RCC 7860 (cell line): ENCODE data around the gene DNASE2B.

Experiments
- DNase-seq: peaks from one replicate; pipeline ENCODE4 v3.0.0-alpha.2; 2015; ENCODE audit warnings: low spot score
- FAIRE-seq: peaks from 2 replicates; lab custom pipeline; 2012; peaks lifted over from hg19 to GRCh38; lab: Jason Lieb, UNC

DNASE2B gene

GRCh38 chr1:84398175-84399155 lies at the start of gene DNASE2B:
Gene DNASE2B (plus strand): TSS chr1:84398484. CDS start chr1:84398565, 81 bp downstream.
- FAIRE-seq (no peak), DNase-seq (no peak)

GRCh38 chr1:84348759-84349158 lies 49.5 kb upstream of the DNASE2B start:
- no peak for FAIRE-seq

GRCh38 chr1:84350104-84350503 lies 48.2 kb upstream of the DNASE2B start:
- FAIRE-seq, result no peak
- DNase-seq, result no peak

More at GRCh38 chr1:84348759-84349158, 49.5 kb upstream of the DNASE2B start:
- no peak for DNase-seq

GRCh38 chr1:84350550-84350949 lies 47.7 kb upstream of the DNASE2B start:
- no peak for DNase-seq
- no peak for FAIRE-seq

GRCh38 chr1:84352298-84353106 lies 45.8 kb upstream of the DNASE2B start:
- FAIRE-seq (no peak), DNase-seq (no peak)

- FAIRE-seq (no peak), DNase-seq (no peak)
Measured at GRCh38 chr1:84353695-84354094, 44.6 kb upstream of the DNASE2B start.

GRCh38 chr1:84355556-84355955 lies 42.7 kb upstream of the DNASE2B start:
- no peak for FAIRE-seq

GRCh38 chr1:84356881-84357280 lies 41.4 kb upstream of the DNASE2B start:
- DNase-seq (no peak), FAIRE-seq (no peak)

More at GRCh38 chr1:84355556-84355955, 42.7 kb upstream of the DNASE2B start:
- DNase-seq, result no peak

- DNase-seq (no peak), FAIRE-seq (no peak)
Measured at GRCh38 chr1:84358695-84359094, 39.6 kb upstream of the DNASE2B start.

GRCh38 chr1:84360316-84360715 lies 38.0 kb upstream of the DNASE2B start:
- DNase-seq (no peak), FAIRE-seq (no peak)

- FAIRE-seq (no peak), DNase-seq (no peak)
Measured at GRCh38 chr1:84361796-84362195, 36.5 kb upstream of the DNASE2B start.

- no peak for FAIRE-seq
- DNase-seq, result no peak
Measured at GRCh38 chr1:84363019-84363418, 35.3 kb upstream of the DNASE2B start.

- FAIRE-seq (no peak), DNase-seq (no peak)
Measured at GRCh38 chr1:84363622-84364021, 34.7 kb upstream of the DNASE2B start.

- DNase-seq, result peak; percentile 92
- peak; percentile 96 for FAIRE-seq
Measured at GRCh38 chr1:84365225-84366221, 32.8 kb upstream of the DNASE2B start.

GRCh38 chr1:84366786-84367185 lies 31.5 kb upstream of the DNASE2B start:
- DNase-seq (no peak), FAIRE-seq (no peak)

GRCh38 chr1:84367219-84367618 lies 31.1 kb upstream of the DNASE2B start:
- no peak for FAIRE-seq
- no peak for DNase-seq

- no peak for DNase-seq
- no peak for FAIRE-seq
Measured at GRCh38 chr1:84368441-84368840, 29.8 kb upstream of the DNASE2B start.

- FAIRE-seq (no peak), DNase-seq (no peak)
Measured at GRCh38 chr1:84370266-84370665, 28.0 kb upstream of the DNASE2B start.

GRCh38 chr1:84370831-84371394 lies 27.4 kb upstream of the DNASE2B start:
- no peak for FAIRE-seq
- no peak for DNase-seq
